NCI-H1105 (cell line): ENCODE results near the gene CAMKMT.

Experiments
- DNase-seq: peaks from one replicate; lab custom pipeline; 2025; lab: John Stamatoyannopoulos, UW

CAMKMT gene

DNA sequence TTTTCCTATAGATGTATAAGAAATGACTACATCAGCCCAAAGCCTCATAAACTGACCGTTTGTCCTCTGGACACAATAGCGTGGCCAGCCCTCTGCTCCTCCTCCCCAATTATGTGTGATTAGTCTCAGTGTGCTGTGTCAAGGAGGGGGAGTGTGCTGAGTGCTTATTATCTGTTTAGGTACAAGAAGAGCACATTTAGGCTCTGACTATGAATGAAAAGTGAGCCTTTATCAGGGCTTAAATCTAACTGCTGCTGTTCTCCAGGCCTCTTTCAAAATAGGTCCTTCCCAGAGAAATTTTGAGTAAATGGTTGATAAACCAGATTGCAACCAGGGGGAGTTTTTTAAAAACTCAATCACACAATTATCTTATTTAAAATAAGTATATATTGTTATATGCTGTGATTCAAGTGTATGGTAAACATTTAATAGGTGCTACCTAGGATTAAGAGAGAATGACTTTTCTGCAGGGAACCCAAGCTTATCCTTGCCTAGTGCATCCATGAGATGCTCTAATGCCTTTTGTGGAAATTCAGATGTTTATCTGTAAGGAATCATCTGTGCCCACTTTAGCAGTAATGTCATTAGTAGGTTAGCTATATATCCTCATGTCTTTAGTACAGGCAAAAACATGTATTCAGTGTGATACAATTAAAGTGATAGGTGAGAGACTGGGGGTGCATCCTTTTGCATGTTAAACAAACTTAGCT, 411.1 kb downstream of the CAMKMT start:
- DNase-seq = peak; percentile 57

DNA sequence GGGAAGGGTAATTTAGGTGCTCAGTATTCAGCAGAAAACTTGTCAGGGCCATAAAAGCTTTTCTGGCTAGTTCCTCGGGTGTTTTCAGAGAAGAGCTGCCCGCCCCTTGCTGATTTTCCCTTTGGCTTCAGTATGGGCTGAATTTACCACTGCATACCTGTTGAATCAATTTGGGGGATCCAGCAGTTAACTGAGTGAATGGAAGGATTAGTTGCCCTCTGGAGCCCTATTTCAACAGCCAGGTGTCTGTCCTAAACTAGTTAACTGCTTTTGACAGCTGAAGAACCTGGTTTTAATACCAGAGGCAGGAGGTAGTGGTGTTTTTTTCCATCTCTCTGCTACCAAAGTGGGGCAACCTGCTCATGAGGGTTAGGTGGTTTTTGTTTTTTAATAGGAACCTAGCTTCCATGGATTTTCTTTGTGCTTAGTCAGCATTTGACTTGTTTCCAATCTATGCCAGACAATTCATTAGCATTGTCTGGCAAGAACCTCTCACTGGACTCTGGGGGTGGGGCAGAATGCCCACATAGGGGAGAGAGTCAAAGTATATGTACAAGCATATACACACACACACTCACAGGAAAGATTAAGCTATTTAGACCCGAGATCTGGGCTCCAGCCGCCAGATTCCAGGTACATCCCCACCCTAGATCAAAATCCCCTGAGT, 413.2 kb downstream of the CAMKMT start:
- DNase-seq = peak; percentile 57

DNA sequence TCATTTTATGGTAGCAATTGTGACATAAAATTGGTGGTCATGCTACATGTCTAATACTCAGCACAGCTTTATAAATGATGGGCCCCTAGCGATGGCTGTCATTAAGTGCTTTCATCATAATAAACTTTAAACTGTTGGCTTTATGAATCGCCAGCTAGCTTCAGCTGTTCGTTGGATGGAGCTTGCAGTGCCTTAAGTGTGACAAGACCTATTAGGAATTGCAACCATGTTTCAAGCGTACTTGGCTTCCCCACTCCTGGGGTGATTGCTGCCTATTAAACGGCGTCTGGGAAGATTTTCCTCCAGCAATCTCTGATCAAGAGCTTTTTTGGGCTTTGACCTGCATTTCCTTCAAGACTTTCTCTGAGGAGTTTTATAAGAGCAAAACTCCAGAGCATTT, 415.3 kb downstream of the CAMKMT start:
- DNase-seq = no peak

DNA sequence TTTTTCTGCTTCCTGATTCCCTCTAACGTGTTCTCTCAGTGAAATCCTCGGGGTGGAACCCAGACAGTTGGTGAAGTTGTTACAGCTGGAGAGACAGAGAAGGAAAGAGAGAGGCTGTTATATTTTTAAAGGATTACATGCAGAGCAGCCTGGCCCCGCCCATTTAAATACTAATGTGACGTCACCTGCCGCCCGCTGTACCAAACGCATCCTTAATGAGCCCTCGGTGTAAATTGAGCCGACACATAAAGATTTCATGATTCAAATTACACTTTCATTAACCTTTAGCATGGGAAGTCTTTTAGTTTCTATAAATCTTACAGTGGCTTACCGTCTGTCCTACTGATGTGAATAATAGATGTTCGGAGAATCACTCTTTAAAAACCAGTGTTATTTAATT, 415.8 kb downstream of the CAMKMT start:
- DNase-seq = peak; percentile 59

DNA sequence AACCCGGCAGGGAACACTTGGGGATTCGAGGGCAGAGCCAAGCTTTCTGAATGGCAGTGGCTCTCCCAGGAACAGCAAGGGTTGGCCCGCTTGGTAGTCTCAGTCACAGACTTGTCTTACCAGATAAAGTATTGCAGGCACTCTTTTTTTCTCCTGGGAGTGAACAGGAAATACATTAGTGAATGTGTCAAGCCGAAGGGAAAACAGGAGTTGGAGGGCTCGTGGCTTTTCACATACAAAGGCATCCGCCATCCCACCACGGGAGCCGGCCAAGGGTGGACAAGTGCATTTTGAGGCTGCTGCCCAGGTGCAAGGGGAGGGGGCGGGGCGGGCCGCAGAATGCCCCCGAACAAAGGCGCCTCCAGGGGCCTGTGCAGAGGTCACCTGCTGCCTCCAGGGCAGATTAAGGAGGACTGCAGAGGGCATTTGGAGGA, 416.5 kb downstream of the CAMKMT start:
- DNase-seq = no peak

DNA sequence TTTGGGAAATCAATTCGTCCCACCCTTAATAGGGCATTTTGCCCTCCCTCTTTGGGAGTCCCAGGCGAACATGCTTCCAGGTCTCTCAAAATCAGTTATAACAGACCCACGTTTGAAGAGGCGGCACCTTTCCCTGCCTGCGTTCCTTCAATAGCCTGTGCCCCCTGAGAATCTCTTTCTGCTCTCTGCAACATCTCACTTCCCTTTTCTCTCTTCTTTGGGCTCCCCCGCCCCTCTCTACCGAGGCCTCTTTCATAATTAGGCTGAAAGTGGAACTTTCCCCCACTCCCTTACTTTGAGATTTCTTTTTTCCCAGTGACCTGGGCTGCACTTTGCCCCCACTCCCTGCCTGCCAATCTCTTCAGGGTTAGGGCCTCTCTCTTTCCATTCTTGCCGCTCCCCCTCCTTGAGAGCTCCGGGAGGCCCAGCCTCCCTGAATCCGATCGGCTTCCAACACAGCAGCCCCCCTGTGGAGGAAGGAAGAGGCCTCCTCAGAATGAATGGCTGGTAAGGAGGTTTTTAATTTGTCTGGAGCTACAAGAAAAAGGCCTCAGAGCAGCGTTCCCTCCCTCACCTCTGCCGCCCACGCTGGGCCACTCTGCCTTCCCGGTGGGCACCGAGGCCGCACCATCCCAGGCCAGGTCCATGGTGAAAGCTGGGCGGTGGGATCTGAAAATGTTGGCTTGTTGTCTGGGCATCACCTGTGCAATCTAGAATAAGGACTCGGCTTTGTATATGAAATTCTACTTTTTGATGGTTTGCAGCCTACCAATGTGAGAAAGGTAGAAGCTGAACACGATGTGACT, 417.1 kb downstream of the CAMKMT start:
- DNase-seq = no peak

DNA sequence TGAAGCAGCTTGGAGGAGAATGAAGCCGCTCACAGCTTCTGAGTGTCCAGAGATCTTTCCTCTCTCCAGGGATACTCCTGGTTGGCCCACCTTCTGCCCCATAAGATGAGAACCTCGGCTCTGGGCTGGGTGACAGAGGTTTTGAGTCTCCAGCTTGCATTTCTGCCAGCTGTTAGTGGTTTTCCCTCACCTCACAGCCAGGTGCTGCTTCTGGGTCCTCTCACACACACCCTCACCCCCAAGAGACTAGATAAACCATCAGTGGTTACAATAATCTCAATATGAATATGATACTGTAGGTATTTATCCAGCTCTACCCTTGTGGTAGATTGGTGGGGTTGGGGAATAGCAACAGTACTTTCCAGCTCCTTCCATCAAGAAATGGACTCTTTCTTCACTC, 418.0 kb downstream of the CAMKMT start:
- DNase-seq = no peak

DNA sequence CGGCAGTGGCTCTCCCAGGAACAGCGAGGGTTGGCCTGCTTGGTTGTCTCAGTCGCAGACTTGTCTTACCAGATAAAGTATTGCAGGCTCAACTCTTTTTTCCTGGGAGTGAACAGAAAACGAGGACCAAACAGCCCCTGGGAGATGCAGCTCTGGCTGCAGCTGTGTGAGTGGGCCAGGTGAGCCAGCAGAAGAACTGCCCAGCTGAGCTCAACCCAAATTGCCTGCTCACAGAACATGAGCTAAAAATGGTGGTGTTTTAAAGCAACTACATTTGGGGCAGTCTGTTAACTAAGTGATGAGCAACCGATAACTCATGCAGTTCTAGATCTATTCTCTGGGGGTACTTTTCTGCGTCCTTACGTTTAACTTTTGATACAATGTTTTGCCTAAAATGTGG, 418.7 kb downstream of the CAMKMT start:
- DNase-seq = no peak

DNA sequence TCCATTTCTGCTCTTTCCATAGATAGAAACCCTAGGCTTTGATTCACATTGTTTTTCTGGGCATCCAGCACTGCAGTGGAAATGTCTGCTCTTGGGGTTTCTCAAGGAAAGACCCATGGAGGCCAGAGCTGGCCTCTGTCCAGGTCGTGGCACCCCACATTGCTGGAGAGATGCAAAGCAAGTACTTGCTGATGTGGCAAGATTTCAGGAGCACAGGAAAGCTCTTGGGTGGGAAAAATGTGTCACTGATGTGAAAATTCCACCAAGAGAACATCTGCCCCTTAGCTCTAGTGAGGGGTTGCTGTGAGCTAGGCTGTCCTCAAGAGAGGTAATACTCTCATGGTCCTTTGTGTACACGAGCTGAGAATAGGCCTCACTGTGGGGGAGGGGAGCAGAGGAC, 423.7 kb downstream of the CAMKMT start:
- DNase-seq = no peak

DNA sequence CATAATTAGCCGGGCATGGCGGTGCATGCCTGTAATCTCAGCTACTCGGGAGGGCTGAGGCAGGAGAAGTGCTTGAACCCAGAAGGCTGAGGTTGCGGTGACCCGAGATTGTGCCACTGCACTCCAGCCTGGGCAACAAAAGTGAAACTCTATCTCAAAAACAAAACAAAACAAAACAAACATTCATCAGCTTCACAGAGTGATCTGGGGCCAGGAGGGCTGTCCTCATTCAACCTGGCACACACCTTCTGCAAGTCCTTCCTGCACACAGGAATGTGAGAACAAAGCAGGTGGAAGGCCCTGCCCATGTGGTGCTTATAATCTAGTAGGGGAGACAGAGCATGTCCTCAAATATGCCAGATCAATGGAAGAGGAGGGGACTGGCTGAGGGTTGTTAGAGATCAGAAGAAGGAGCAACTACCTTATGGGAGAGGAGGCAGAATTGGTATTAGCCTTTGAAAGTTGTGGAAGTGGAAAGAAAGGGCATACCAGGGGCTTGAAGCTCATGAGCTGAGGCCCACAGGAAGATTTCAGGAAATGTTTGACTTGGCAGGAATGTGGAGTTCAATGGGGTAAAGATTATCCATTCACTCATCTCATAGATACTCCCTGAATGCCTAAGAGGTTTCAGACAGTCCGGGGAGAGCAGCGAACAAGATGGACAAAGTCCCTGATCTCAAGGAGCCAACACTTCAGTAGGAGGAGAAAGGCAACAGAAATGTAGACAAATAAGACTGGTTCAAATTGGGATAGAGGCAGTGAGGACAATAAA, 424.5 kb downstream of the CAMKMT start:
- DNase-seq = no peak

DNA sequence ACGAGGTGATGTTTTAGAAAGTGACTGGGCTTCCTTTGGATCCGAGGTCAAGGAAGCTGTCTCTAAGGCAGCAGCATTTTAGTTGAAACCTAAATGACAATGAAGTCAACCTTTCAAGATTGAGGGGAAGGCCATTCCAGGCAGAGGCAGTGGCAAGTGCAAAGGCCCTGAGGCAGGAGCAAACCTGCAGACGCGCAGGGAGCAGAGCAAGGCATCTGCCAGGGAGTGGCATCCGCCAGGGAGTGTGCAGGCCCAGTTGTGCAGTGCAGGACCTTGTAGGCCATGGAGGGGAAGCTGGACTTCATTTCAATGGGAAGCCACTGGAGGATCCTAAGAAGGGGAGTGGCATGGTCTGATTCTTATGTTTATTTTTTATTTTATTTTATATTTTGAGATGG, 425.1 kb downstream of the CAMKMT start:
- no peak for DNase-seq

DNA sequence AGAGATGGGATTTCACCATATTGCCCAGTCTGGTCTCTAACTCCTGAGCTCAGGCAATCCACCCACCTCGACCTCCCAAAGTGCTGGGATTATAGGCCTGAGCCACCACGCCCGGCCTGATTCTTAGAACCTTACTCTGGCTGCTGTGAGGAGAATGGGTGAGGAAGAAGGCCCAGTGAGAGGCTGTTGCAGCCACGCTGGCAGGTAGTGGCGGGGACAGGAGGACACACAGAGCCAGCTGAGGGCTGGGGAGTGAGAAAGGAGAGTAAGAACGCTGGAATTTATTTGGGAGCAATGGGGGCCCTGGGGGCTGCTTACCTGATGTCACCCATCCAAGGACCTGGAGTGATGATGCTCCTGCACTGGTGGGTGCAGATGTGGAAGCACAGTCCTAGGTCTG, 425.9 kb downstream of the CAMKMT start:
- no peak for DNase-seq

DNA sequence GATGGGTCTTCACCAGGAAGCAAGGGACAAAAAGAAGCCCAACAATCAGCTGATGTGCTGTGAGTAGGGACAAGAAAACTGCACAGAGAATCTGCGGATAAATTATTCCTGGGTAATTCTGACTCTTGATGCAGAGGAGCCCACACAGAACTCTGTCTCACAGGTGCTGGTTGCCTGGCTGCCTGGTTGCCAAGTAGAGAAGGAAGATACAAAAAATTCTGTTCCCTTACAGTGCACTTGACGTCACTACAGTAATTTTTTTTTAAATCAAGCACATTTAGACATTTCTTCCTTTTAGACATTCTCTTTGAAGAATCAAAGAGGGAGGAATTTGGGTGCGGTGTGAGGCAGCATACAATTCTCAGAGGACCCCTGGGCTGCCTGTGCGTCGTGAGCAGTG, 427.7 kb downstream of the CAMKMT start:
- no peak for DNase-seq

DNA sequence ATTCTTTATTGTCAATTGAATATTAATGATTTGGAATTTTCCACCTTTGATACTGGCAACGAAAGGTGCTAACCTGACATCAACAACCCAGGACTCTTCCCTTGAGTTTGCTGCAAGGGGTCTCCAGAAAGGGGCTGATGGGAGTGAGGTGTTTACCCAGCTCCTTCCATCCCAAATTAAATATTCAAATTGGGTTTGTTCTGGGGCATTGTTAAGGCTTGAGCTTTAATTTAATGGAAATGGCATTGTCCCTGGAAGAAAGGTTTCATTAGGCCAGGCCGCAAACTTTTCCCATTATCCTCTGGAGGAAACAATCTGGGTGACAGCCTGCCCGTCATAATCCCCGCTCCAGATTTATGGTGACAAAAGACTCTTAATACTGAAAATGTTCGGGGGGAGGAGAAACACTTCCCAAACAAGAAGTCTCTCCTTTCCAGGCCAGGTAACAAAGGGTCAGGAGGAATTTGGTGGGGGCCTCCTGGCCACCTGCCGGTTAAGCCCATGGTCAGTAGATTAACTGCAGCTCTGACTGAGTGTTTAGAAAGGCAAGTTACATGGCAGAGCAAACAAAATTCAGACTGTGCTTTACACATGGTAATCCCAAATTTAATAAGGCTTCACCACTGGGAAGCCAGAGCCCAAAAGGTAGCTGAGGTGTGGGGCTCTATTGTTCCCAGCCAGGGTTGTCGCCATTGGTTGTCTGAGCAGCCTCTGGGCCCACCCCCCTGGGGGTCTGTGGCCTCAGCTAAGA, 428.4 kb downstream of the CAMKMT start:
- DNase-seq = no peak

DNA sequence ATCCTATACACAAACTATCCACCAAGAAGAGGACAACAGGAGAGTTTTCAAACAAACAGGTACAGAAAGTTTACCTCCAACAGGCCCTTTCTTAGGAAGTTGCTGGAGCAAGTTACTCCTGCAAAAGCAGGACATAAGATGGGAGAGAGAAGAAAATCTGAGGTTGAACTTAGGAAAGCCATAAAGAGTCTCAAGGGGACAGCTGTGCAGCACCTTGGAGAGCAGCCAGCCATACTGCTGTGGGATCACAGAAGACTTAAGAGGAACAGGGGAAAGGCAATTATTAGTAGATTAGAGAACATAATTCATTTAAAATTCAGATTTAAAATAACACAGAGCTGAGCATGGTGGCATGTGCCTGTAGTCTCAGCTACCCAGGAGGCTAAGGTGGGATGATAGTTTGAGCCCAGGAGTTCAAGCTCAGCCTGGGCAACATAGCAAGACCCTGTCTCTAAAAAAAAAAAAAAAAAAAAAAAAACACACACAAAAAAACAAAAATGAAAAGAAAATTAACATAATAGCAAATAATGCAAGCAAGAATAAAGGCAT, 431.6 kb downstream of the CAMKMT start:
- no peak for DNase-seq

DNA sequence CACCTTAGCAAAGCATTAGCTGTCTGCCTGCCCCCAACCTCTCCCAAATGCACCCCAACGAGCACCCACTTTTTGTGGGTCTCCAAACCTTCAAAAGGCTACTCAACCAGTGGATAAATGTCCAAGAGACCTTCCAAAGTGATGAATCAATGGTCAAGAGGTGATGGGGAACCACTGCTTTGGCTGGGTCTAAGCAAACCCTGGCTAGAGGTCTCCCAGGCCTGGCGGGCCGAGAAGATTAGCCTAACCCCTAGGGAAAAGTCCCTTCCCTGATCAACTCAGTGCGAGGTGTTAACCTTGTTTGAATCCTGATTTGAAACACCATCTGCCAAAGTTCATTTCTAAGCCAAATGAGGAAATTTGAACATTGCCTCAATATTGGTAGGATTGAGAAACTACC, 435.0 kb downstream of the CAMKMT start:
- DNase-seq = no peak

DNA sequence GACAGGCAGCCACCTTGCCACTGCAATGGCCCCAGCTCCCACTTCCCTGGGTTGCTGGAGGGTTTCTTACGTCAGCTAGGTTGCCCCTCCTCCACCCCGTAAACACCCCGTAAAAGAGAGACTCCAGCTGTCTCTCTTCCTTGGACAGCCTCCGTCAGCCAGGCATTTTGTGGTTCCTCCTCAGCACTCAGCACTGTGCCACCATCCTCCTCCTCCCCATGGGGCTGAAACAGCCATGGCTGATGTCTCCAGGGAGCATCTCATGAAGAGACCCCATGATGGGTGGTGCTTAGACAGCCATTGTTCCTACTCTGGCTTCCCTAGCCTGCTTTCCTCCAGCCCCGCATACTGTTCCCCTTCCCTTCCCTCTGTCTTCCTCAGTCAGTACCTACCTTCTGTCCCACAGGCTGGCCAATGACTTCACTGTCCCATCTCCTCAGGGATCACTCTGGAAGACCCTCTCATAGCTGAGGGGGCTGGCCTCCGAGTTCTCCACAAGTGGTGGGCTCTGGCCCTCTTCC, 436.5 kb downstream of the CAMKMT start:
- DNase-seq = no peak

DNA sequence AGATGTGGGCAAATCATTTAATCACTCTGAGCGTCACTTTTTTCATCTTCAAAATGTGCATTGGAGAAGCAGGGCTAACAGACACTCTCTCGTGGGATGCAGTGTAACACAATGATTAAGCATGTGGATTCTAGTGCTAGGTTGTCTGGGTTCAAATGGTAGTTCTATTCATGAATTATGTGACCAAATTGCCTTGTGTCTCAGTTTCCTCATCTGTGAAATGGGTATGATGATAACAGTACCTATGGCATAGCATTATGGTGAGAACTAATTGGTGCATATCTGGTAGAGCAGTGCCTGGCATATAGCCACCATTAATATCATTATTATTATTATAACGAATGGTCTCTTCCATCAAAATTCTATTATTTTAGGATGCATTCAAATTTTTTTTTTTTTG, 437.4 kb downstream of the CAMKMT start:
- no peak for DNase-seq

DNA sequence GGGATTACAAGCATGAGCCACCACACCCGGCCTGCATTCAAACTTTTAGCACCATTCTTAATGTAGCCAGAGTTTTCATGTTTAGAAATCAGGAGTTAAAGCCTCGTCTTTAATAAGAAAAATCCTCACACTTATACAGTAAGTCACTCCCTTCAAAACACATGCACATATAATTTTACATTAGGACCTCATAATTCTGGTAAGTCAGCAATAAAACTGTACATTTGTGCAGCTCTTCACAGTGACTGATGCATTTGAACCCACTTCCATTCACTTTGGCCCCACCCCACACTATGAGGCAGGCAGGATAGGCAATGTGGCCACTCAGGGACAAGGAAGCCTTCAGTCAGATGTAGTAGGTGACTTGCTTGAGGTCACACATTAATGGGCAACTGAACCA, 438.0 kb downstream of the CAMKMT start:
- DNase-seq = no peak

DNA sequence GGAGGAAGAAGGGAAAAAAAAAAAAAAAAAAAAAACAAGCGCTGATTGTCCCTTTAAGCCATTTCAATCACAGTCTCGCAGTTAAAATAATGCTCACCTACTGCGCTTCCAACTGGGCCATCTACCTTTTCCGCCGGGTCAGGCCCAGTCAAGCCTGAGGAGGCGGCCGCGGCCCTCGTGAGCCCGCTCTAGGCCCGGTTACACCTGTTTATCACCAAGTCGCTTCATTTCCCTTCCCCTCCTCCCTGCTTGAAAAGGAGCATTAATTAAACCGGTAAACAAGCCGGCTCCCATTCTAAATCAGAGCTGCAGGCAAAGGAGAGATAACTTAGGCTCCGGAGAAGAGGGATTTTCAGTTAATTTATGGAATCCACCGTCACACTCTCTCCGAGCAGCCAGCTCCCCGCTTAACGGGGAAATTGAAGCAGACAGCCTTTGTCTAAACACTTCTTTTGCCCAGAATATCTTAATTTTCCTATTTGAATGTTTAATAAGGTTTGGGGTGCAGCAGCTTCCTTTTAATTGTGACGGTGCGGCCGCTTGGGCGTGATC, 439.6 kb downstream of the CAMKMT start:
- DNase-seq = no peak
